ENCODE measurements around the gene ARFGEF3. TPM values are rescaled to one million over a fixed set of nuclear protein-coding genes. Genes with fewer than 3 reads are reported as not detected.
A peak's percentile ranks its signal among the peaks of the same experiment; 100 is the strongest.
"Not testable (repeated sequence)": the region's sequence is repeated elsewhere in the genome, so short reads cannot be mapped to it uniquely, and the experiment has no call there.

Gene ARFGEF3
- total RNA-seq, 1 experiment from 2014 or later, result 0.82 TPM

DNA sequence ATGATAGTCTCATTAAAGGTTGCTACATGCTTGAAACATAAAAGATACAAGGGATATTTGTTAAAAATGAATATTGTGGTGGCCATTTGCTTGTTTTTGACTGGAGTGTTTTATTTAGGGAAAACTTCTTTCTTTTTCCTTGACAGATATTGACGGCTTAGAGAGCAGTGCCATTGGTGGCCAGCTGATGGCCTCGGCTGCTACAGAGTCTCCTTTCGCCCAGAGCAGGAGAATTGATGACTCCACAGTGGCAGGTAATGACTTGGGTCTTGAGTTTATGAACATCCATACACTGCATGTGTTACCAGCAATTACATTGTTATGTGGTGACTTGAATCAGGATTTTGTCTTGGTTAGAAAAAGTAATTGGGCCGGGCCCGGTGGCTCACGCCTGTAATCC, 124.1 kb downstream of the ARFGEF3 start:
- in situ Hi-C loops (cut with HindIII; ENCODE audit: low pct_unique_long_range_greater_than_20kb, low sequenced_read_pairs), result no loop called here
- DNase-seq (ENCODE audit: low read depth, low spot score), result no peak

DNA sequence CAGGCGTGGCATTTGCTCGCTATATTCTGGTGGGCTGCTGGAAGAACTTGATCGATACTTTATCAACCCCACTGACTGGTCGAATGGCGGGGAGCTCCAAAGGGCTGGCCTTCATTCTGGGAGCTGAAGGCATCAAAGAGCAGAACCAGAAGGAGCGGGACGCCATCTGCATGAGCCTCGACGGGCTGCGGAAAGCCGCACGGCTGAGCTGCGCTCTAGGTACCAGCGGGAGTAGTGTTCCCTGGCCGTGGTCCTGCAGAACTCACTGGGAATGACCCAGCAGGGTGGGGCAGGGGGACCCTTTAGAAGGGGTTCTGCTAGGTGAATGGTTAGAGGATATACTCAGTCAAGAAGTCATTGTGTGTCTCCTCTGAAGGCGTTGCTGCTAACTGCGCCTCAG, 125.0 kb downstream of the ARFGEF3 start:
- in situ Hi-C loops (cut with HindIII; ENCODE audit: low pct_unique_long_range_greater_than_20kb, low sequenced_read_pairs), result no loop called here
- no peak for DNase-seq (ENCODE audit: low read depth, low spot score)

DNA sequence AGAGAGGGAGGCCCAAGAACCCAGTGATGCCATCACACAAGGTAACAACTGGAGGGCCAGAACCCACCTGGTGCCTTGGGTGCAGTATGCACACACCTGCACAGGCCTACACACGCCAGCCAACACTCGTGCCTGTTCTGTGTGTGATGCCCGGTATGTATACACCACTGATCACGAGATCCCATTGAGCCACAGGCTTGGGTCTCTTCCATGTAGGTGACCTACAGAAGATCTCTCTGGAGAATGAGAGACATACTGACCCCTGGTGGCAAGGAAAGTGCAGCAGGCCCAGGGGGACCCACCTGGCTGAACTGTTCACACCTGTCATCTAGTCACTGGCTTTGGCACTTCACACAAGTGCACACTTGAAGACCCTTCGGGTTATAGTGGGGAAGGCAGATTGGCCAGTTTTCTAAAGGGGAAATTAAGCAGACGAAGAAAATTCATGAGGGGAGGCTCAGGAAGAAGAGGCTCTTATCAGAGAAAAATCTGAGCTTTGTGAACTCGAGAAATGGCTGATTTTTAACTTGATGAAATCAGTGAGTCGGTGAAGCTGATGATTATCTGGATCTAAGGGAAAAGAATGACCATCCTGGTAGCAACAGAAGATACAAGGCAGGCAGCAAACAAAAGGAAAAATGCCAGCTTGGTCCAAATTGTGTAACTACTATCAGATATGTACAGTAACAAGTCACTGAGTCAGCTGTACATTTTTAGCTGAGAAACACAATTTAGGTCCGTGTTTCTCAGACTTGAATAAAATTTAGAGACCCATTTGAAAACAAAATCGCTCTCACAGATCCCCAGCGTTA, 125.6 kb downstream of the ARFGEF3 start:
- in situ Hi-C loops (cut with HindIII; ENCODE audit: low pct_unique_long_range_greater_than_20kb, low sequenced_read_pairs), result no loop called here
- peak; percentile 53 for DNase-seq (ENCODE audit: low read depth, low spot score)

DNA sequence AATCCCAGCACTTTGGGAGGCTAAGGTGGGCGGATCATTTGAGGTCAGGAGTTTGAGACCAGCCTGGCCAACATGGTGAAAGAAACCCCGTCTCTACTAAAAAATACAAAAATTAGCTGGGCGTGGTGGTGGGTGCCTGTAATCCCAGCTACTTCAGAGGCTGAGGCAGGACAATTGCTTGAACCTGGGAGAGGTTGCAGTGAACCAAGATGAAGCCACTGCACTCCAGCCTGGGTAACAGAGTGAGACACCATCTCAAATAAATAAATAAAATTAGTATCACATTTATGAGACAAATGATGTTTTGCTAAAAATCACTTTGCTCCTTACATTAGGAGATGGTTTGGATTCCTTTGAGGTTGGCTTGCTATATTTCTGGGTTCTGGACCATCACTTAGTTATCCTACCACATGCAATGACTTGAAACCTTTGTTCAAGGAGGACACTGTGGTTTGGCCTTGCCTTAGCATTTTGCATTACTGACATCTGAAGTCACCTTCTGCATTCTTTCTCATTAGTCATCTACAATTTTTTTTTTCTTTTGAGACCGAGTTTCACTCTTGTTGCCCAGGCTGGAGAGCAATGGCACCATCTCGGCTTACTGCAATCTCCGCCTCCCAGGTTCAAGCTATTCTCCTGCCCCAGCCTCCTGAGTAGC, 126.8 kb downstream of the ARFGEF3 start:
- in situ Hi-C loops (cut with HindIII; ENCODE audit: low pct_unique_long_range_greater_than_20kb, low sequenced_read_pairs); DNase-seq (ENCODE audit: low read depth, low spot score): not testable (repeated sequence)

DNA sequence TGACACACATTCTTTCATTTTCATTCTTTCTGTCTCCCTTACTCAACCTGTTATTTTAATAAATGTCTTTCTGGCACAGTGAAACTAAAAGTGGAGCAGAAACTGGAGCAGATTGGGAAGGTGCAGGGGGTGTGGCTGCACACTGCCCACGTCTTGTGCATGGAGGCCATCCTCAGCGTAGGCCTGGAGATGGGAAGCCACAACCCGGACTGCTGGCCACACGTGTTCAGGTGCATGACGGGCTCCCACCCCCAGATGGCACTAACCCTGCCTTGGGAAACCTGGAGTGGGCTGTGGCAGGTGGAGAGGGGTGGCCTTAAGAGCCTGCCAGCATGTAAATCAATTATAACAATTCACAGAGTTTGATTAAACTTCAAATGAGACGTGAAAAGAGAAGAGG, 128.0 kb downstream of the ARFGEF3 start:
- DNase-seq (ENCODE audit: low read depth, low spot score), result no peak
- in situ Hi-C loops (cut with HindIII; ENCODE audit: low pct_unique_long_range_greater_than_20kb, low sequenced_read_pairs), result no loop called here

DNA sequence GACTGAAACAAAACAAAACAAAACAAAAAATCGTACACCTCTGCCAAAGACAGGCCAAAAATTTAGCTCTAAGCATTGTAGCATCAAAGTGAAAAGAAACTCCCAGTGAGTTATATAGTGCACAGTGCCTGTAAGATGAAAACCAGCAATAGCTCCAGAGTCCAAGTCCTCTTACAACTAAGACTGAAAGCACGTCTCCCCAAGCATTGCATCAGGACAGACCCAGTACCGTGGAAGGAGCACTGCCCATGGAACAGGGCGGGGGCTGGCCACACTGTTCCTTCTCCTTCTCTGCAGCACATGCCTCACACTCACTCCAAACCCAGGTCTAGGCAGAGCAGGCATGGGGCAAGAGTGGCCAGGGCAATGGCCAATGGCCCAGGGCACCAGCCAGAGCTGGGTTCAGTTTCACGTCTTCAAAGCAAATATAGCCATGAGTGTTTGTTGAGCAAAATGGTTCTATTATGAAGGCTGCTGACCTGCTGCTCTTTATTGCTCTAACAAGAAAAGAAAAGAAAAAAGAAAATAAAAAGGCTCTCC, 128.8 kb downstream of the ARFGEF3 start:
- in situ Hi-C loops (cut with HindIII; ENCODE audit: low pct_unique_long_range_greater_than_20kb, low sequenced_read_pairs), result no loop called here

DNA sequence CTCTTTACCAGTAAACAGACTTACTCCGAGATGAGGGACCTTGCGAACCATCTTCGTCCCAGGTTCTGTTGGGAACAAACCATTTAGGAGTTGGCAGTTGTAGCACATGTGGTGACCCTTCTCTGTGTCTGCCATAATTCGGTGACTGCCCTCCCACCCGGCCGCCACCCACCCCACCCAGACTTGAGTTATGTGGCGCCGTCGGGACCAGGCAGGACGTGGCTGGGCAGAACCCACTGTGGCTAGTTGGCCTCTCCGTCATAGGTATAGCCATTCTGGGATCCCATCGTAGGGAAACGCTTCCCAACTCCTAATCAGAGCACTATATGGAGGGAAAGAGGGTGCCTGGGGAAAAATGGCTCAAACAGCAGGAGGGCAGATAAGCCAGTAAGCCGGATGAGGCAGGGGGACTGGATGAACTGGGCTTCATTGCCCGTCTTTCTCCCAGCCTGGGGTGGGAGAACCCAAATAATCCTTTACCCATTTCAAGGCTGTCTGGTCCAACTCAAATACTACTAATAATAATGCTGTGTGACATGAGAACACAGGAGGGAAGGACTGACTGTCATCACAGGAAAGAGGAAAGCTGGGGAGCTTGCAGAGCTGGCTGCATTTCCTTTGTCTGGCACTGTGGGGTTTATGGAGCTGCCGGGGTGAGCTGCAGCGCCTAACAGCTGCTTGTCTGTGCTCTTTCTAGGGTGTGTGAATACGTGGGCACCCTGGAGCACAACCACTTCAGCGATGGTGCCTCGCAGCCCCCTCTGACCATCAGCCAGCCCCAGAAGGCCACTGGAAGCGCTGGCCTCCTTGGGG, 129.5 kb downstream of the ARFGEF3 start:
- in situ Hi-C loops (cut with HindIII; ENCODE audit: low pct_unique_long_range_greater_than_20kb, low sequenced_read_pairs), result no loop called here
- DNase-seq (ENCODE audit: low read depth, low spot score), result no peak

More for the DNA sequence above, 128.8 kb downstream of the ARFGEF3 start:
- no peak for DNase-seq (ENCODE audit: low read depth, low spot score)

DNA sequence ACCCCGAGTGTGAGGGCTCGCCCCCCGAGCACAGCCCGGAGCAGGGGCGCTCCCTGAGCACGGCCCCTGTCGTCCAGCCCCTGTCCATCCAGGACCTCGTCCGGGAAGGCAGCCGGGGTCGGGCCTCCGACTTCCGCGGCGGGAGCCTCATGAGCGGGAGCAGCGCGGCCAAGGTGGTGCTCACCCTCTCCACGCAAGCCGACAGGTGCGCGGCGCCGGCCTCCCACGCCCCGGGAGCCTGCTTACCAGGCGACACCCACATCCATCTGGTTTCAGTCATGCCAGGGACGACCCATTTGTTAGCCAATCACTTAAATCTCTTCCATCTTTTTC, 130.1 kb downstream of the ARFGEF3 start:
- no peak for DNase-seq (ENCODE audit: low read depth, low spot score)
- in situ Hi-C loops (cut with HindIII; ENCODE audit: low pct_unique_long_range_greater_than_20kb, low sequenced_read_pairs), result no loop called here

DNA sequence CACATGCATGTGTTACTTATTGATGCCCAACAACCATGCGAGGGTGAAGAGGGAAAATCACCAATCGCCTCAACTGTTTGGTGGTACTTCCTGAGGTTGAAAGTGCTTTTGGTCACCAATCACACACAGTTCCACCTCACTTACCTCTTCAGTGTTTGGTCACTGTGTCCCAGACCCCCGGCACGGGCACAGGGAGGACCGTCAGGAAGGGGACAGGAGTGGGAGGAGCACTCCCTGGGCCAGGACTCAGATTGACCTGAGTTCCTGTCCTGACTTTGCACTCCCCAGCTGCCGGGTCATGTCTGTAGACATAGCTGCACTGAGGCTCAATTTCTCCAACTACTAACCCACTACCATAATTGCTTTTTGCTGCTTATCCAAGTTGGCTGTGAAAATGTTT, 130.7 kb downstream of the ARFGEF3 start:
- in situ Hi-C loops (cut with HindIII; ENCODE audit: low pct_unique_long_range_greater_than_20kb, low sequenced_read_pairs), result no loop called here
- DNase-seq (ENCODE audit: low read depth, low spot score), result no peak

DNA sequence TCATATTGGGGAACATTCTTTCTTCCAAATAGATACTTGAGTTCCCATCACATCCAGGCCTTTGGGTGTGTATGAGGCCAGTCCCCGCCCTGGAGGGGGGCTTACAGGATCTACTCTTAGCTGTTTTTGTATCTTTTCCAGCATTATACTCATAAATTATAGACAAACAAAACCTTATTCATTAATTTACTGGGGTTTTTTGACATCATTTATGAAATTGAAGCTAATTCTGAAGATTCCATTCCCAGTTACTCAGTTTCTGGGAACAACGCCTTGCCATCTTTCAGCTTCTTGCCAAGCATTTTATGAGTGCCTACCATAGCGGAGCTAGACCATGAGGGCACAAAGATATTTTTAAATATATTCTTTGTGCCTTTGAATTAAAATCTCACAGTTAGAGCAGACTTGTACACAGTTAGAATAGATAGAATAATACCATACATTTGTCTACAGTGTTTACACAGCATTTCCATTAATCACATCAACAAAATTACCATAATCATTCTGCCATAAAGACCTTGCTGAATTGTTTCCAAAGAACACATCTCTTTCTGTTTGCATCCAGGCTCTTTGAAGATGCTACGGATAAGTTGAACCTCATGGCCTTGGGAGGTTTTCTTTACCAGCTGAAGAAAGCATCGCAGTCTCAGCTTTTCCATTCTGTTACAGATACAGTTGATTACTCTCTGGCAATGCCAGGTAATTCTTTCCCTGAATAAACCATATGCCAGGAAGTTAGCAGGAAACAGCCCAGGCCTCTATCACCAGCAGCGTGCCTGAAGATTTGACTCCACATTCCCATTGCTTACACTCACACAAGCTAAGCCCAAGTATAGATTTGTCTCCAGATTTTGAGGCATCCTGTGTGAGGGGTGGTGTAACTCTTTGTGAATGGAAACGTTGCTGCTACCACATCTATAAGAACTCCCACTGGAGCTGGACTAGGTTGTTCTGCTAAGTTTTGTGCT, 132.0 kb downstream of the ARFGEF3 start:
- DNase-seq (ENCODE audit: low read depth, low spot score), result no peak
- in situ Hi-C loops (cut with HindIII; ENCODE audit: low pct_unique_long_range_greater_than_20kb, low sequenced_read_pairs), result no loop called here

DNA sequence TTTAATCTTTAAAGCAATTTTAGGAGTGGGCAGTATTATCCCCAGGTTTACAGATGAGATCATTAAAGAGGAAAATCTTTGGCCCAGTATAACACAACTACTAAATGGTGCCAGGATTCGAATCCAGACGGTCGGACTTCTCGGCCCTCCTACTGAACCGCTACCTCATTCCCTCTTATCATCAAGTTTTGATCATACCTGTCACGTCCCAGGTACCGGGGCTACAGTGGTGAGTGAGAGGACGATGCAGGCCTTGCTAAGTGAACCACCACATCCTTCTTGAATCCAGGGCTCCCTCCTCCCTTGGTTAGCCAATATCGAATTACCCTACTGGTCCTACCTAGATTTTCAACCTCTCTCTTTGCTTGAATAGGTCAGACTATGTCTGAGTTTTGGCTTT, 134.6 kb downstream of the ARFGEF3 start:
- DNase-seq (ENCODE audit: low read depth, low spot score), result no peak
- in situ Hi-C loops (cut with HindIII; ENCODE audit: low pct_unique_long_range_greater_than_20kb, low sequenced_read_pairs), result no loop called here

DNA sequence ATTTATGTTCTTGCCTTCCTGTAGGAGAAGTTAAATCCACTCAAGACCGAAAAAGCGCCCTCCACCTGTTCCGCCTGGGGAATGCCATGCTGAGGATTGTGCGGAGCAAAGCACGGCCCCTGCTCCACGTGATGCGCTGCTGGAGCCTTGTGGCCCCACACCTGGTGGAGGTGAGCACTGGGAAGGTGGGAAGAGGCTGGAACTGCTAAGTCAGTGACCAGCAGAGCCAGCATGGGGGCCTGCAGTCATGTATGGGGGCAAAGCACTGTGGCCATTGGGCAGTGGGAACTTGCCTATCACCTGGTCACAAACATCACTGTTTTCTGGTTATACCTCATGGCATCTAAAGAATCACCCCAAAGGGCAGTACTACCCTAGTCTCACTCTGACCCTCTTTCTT, 135.0 kb downstream of the ARFGEF3 start:
- in situ Hi-C loops (cut with HindIII; ENCODE audit: low pct_unique_long_range_greater_than_20kb, low sequenced_read_pairs), result no loop called here
- DNase-seq (ENCODE audit: low read depth, low spot score), result no peak

DNA sequence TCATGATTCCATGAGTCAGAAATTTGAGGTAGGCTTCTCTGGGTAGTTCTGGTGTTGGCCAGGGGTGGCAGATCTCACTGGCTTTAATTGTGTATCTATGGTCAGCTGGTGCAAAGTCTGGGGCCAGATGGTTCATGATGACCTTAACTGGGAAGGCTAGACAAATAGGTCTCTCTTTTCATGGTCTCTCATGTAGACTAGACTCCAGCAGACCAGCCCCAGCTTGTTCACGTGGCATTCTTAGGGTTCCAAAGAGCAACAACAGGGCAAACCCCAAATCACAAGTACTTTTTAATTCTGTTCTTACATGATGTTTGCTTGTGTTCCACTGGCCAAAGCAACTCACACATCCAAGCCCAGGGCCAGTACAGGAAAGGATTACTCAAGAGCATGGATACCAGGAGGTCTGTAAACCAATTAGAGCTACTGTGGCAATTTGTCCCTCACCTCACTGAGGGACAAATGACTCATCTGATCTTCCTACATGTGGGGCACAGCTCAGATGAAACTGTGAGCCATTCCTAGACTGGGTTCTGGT, 136.1 kb downstream of the ARFGEF3 start:
- DNase-seq (ENCODE audit: low read depth, low spot score), result peak; percentile 44
- in situ Hi-C loops (cut with HindIII; ENCODE audit: low pct_unique_long_range_greater_than_20kb, low sequenced_read_pairs), result no loop called here

DNA sequence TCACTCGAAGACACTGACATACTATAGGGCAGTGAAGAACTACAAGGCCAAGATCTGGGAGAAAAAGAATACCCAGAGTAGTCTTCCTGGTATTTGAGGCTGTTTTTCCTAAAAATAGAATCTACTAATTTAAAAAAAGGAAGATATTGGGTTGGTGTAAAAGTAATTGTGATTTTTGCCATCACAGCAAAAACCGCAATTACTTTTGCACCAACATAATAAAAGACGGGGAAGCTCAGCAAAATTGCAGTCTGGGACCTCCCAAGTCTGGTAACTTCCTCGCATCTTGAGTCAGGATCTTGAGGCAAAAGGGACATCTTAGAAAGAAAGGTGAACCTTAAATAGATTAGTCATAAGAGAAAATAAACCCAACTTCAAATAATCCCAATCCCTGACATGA, 138.7 kb downstream of the ARFGEF3 start:
- DNase-seq (ENCODE audit: low read depth, low spot score), result no peak
- in situ Hi-C loops (cut with HindIII; ENCODE audit: low pct_unique_long_range_greater_than_20kb, low sequenced_read_pairs), result no loop called here

DNA sequence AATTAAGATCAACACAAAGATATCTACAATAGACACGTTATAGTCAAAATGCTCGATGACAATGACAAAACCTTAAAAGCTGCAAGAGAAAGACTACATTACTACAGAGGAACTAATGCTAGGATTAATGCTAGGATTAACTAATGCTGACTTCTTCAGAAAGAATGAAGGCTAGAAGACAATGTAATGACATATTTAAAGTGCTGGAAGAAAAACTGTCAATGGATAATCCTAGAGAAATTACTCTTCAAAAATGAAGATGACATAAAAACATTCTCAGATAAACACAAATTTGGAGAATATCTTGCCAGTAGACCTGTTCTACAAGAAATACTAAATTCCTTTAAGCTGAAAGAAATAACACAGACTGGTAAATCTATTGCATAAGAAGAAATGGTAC, 140.8 kb downstream of the ARFGEF3 start:
- in situ Hi-C loops (cut with HindIII; ENCODE audit: low pct_unique_long_range_greater_than_20kb, low sequenced_read_pairs), result no loop called here
- DNase-seq (ENCODE audit: low read depth, low spot score), result no peak

DNA sequence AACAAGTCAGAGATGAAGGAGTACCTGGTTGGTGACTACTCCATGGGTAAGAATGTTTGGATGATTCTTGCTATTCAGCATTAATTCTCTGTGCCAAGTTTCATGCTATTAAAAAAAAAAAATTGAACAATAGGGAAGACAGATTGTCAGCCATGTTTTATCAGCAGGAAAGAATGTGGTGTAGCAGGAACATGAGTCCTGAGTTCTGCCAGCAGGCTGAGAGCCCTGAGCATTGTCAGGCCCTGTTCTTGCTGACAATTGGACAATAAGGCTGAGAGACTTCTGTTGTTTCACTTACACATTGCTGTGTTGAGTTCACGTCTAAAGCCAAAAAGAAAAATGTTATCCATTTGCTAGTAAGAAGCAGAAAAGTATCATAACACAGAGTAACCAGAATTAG, 145.6 kb downstream of the ARFGEF3 start:
- DNase-seq (ENCODE audit: low read depth, low spot score), result no peak
- in situ Hi-C loops (cut with HindIII; ENCODE audit: low pct_unique_long_range_greater_than_20kb, low sequenced_read_pairs), result no loop called here

Data from SK-MEL-5 (cell line).